Fibroblast of villous mesenchyme (primary cell): ENCODE measurements around the gene STK32C. TPM values are rescaled to one million over a fixed set of nuclear protein-coding genes. Genes with fewer than 3 reads are reported as not detected.
"Not testable (repeated sequence)": the region's sequence is repeated elsewhere in the genome, so short reads cannot be mapped to it uniquely, and the experiment has no call there.

Experiments
- DNase-seq: peaks from one replicate; pipeline ENCODE4 v3.0.0-alpha.2; 2010; ENCODE audit warnings: low read depth
- H3K4me3 ChIP-seq: 2 replicates; pipeline ENCODE4 v1.5.1; 2011; ENCODE audit warnings: low read depth, mild to moderate bottlenecking, low read length
- total RNA-seq: library from RNA; depleted of rRNA; stranded (reverse); fragments of >200 nt; gene quantifications from 2 replicates; pipeline ENCODE4 v1.2.3, GENCODE V29; 2012
- TF ChIP-seq, protein P1 (sequence below): IDR thresholded peaks from 2 replicates; pipeline ENCODE4 v1.5.1; 2012; ENCODE audit warnings: low read depth, mild to moderate bottlenecking, low read length; ENCODE audit not compliant: insufficient read depth

STK32C gene
- total RNA-seq, 1 donor = 8.6 TPM

DNA sequence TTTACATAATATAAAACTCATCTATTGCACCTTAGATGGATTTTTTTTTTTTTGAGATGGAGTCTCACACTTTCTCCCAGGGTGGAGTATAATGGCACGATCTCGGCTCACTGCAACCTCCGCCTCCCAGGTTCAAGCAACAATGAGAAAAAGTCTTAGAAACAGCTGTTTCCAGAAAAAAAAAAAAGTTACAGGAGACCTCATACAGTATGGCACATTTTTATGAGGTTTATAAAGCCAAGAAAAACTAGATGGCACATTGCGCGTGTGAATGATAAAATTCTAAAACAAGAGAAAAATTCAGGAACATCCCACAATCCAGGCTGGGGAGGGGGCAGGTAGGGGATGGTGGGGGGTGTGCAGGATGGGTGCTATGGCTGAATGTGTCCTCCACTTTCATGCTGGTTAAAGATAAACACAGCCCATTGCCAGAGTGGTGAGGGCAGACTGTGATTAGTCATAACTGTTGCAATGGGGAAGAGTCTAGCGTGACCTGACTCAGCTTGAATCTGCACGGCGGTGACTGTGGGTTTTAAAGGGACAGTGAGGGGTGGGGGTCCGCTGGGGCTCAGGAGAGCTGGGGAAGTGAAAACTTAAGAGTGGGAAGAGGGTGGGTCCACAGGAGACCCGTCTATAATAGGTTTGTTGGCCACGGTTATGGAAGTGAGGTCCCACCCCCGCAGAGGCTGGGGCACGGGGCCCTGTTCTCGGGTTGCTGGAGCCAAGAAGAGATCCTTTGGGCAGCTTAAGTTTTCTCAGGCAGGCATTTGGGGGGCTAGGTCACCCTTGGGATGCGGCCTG lies 12.3 kb upstream of the STK32C start:
- TF ChIP-seq, protein P1, sequence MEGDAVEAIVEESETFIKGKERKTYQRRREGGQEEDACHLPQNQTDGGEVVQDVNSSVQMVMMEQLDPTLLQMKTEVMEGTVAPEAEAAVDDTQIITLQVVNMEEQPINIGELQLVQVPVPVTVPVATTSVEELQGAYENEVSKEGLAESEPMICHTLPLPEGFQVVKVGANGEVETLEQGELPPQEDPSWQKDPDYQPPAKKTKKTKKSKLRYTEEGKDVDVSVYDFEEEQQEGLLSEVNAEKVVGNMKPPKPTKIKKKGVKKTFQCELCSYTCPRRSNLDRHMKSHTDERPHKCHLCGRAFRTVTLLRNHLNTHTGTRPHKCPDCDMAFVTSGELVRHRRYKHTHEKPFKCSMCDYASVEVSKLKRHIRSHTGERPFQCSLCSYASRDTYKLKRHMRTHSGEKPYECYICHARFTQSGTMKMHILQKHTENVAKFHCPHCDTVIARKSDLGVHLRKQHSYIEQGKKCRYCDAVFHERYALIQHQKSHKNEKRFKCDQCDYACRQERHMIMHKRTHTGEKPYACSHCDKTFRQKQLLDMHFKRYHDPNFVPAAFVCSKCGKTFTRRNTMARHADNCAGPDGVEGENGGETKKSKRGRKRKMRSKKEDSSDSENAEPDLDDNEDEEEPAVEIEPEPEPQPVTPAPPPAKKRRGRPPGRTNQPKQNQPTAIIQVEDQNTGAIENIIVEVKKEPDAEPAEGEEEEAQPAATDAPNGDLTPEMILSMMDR = no peak
- no peak overlapping the region for H3K4me3 ChIP-seq
- peak; percentile 90 for DNase-seq

DNA sequence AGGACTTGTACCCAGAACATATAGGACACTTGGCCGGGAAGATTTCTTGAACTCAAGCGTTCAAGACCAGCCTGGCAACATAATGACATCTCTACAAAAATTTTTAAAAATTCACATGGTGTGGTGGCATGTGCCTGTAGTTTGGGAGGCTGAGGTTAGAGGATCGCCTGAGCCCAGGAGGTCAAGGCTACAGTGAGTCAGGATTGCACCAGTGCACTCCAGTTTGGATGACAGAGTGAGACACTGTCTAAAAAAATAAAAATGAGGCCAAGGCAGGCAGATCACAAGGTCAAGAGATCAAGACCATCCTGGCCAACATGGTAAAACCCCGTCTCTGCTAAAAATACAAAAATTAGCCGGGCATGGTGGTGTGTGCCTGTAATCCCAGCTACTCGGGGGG lies 9.7 kb upstream of the STK32C start:
- DNase-seq, H3K4me3 ChIP-seq: not testable (repeated sequence)

DNA sequence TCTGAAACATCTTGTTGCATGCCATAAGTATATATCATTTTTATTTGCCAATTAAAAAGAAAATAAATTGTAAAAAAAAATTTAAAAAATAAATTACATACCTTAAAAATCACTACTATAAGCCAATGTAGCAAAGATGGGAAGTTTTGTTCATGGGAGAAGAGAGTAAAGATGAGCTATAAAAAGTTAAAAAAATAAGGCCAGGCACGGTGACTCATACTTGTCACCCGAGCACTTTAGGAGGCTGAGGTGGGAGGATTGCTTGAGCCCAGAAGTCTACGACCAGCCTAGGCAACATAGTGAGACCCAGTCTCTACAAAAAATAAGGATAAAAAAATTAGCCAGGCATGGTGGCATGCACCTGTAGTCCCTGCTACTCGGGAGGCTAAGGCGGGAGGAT lies 8.4 kb upstream of the STK32C start:
- no peak for DNase-seq
- H3K4me3 ChIP-seq = no peak overlapping the region
- TF ChIP-seq, protein P1 = no peak

DNA sequence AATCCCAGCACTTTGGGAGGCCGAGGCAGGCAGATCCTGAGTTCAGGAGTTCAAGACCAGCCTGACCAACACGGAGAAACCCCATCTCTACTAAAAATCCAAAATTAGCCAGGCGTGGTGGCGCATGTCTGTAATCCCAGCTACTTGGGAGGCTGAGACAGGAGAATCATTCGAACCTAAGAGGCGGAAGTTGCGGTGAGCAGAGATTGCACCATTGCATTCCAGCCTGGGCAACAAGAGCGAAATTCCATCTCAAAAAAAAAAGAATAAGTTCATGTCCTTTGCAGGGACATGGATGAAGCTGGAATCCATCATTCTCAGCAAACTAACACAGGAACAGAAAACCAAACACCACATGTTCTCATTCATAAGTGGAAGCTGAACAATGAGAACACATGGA lies 7.1 kb upstream of the STK32C start:
- not testable (repeated sequence) for DNase-seq, H3K4me3 ChIP-seq

DNA sequence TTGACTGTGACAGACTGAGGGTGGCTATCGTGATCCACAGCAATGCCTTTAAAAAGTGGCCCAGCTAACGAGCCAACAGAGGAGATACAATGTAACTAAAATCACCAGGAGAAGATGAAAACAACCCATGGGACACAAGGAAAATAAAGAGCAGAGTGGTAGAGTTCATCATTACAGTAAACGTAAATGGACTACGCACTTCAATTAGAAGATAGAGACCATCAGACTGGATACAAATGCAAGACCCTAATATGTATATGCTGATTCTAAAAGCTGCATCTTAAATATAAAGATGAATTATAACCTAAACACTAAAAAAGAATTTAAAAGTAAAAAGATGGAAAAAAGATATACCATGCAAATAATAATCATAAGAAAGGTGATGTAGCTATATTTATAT lies 6.6 kb upstream of the STK32C start:
- no peak overlapping the region for H3K4me3 ChIP-seq
- DNase-seq = no peak
- TF ChIP-seq, protein P1 = no peak

DNA sequence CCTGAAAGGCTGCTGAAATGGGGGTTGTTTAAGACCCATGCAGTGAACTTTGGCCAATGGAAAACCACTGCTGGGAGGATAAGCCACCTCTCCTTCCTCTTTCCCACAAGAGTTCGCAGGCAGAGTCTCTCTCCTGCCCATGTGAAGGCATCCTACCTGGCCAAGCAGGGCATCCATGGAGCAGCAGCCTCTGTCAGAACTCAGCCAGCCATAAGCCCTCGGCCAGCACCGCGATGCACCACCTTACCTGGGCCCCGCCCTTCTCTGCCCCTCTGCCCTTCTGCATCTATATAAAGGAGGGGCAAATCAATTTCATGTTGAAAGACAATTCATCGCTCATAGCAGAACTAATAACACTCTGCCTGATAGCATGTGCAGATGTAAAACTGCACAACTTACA lies 6.1 kb upstream of the STK32C start:
- TF ChIP-seq, protein P1 = no peak
- no peak for DNase-seq
- H3K4me3 ChIP-seq = no peak overlapping the region

DNA sequence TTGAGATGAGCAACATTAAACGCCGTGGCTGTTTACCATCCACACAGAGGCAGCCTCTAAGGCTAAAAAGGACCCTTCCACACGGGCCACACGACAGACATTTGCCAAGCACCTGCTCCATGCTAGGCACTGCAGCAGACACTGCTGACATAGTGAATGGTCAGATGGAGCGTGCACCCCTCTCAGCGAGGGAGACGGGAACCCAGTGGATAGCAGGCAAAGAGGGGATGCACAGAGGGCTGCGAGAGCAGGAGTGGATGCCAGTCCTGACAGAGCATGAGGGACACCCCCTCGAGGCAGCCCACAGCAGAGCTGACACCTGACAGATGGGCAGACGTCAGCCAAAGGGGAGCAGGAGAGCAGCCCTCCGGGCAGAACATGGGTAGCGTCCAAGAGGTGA lies 5.6 kb upstream of the STK32C start:
- no peak for DNase-seq
- H3K4me3 ChIP-seq = no peak overlapping the region
- TF ChIP-seq, protein P1 = no peak

DNA sequence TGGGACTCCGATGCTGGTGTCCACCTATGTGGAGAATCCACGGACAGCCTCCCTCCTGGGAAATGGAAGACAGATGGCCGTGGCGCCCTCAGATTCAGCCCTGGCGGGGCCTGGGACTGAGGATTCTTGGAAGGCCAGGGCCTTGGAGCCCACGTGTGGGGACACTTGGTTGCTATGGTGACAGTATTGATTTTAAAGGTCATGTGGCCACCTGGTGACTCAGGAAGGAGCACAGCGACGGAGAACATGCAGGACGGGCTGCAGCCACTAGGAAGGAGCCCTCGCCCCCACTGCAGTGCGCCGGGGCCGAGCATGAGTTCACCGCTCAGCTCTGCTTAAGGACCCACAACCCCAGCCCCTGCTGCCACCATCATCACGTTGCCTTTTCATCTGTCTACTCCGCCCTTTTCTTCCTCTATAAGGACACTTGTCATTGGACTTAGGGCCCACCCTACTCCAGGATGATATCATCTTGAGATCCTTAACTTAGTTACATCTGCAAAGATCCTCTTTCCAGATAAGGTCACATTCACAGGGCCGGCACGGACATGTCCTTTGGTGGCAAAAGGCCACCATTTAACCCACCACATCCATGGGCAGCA lies 3.7 kb upstream of the STK32C start:
- no peak for DNase-seq
- H3K4me3 ChIP-seq = no peak overlapping the region
- TF ChIP-seq, protein P1 = no peak
